Hematopoietic multipotent progenitor cell treated with erythropoietin and hydrocortisone succinate and interleukin-3 and kit ligand, for 17 days (in vitro differentiated cells): Measurements from ENCODE around the gene CDH13.

Source experiments
- DNase-seq: peaks from one replicate; pipeline ENCODE4 v3.0.0-alpha.2; 2015; ENCODE audit warnings: low spot score

CDH13 gene

DNA sequence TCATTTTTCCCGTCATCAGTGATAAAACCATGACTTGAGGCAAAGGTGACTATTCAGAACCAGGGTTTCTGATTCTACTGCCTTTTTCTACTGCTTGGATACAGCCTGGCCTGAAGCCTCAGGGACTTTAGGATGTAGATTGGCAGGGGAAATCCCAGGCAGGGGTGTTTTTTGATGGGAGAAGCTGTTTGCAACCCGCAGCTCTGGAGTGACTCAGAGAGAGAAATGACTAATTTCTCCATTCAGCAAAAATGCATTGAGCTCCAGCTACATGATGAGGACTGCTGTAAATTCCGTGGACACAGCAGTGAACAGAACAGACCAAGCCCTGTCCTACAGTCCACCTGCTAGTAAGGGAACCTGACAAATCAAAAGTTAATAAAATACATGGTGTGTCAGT lies 560.6 kb downstream of the CDH13 start:
- no peak for DNase-seq

DNA sequence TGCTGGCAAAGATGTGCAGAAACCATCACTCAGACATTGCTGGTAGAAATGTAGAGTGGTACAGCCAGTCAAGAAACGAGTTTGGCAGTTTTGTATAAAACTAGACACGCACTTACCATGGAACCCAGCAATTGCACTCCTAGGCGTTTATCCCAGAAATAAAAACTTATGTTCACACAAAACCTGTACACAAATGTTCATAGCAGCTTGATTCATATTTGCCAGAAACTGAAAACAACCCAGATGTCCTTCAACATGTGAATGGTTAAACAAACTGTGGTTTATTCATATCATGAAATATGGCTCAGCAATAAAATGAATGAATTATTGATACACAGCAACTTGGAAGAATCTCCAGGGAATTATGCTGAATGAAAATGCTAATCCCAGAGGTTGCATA lies 570.0 kb downstream of the CDH13 start:
- no peak for DNase-seq

DNA sequence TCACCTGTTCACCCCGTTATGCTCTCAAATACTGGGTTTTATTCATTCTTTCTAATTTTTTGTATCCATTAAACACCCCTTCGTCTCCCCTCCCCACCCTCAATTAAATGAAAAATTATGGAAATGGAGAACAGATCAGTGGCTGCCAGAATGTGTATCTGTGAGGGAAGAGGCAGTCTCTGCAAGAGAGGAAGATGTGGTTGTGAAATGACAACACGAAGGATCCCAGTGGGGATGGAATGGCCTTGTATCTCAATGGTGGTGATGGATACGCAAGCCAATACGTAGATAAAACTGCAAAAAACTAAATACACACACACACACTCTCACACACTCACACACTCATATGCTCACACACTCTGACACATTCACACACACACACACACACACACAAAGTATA lies 570.7 kb downstream of the CDH13 start:
- no peak for DNase-seq

DNA sequence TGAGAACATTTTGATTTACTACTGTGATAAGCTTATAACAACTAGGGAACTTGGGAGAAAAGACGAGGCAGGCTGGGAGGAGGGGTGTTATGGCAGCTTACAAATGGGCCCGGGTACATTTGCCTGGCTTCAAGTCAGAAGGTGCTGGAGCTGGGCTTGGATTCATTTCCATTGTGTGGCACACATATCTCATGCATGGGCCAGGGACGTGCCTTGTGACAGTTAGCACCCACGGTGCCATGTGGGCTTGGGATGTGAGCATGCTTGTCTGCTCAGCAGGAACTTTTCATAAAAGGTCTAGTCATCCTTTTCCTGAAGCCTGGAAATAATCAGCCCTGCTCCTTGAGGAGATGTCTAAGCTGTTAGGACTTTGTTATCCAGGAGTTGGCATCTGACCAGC lies 572.2 kb downstream of the CDH13 start:
- no peak for DNase-seq

DNA sequence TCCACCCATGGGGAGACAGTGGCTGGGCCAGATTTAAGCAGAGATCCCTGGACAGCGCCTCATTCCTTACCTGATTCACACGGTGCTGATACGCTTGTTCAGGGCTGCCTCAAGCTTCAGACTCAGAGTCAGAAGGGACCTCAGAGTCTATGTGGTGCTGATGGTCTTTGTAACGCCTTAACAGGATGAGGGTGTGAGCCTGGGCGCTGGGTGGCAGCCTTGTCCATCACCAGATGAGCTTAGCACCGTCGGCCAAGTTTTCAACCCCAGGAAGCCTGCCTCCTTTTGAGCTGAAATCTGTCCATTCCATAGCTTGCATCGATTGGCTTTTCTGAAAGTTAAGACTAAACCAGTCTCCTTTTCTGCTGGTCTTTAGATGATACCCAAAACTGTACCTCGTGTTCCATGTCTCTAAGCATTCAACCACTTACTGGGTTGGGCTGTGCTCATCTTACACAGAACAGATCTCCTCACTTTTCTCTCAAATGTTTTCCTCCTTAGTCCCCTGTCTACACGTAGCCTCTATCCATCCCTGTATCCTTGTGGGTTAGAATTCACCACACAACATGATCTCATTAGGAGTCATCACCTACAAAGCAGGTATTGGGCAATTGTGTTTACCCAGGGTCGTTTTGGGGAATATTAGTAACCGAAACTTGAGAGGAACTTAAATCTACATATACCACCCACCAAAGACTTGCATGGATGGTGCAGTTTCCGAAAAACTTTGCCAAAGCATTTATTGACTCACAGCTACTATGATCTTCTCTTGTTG lies 573.4 kb downstream of the CDH13 start:
- no peak for DNase-seq

DNA sequence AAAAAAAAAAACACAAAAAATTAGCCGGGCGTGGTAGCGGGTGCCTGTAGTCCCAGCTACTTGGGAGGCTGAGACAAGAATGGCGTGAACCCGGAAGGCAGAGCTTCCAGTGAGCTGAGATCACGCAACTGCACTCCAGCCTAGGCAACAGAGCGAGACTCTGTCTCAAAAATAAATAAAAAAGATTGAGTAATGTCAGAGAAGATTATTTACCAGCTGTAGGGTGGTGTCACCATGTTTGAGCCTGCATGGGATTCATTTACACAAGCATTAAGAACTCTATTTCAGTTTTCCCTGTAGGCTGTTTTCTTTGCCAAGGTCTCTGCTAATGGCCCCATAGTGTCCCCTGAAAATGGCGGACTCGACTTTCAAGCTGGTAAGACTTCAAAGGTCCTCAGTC lies 575.0 kb downstream of the CDH13 start:
- no peak for DNase-seq

DNA sequence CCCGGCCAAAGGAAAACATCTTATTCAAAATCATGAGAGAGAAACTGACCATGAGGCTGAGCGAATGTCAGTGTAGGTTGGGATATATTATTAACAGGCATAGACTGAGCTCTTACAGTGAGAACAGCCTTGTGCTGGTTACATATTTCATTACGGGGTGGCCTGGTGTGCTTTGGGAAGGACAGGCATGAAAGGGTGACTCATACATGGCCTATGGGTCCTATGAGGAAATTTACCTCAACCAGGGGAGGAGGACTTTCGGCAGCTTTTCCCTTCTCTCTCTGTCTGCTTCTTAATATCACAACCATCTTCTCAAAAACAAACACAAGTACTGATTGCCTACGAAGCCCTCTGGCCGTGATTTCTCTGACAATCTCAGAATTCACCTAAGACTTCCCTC lies 579.1 kb downstream of the CDH13 start:
- DNase-seq, result no peak

DNA sequence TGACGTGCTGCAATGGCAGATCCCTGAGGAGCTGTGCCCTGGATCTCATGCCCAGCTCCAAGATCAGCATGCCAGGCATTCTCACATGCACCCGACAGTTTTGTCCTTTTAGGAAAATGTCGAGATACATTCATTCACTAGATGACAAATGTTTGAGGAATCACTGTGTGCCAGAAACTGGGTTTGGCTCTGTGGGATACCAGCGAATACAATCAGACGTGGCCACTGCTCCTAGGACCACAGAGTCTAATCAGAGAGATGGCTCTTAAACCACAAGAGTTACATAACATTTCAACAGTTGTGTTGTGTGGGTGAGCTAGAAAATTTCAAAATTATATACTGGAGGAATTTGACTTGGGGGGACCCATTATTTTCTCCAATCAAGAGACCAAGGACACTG lies 579.7 kb downstream of the CDH13 start:
- DNase-seq, result no peak

DNA sequence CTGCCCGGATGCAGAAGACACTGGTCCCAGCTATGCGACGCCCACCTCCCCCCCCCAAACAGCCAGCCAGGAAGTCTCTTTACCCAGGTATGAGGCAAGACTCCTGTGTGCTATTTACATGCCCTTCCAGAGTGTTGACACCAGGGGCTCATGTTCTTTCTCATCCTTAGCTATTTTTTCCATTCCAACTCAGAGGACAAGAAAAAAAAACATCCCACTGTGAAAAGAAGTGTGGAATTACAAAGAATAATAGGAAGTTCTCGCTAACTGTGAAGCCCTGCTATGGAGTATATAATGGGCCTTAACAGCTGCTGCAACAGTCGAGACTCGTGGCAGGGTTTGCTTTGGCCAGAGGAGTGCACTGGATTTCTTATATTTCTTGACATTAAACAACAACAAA lies 584.9 kb downstream of the CDH13 start:
- DNase-seq, result no peak

DNA sequence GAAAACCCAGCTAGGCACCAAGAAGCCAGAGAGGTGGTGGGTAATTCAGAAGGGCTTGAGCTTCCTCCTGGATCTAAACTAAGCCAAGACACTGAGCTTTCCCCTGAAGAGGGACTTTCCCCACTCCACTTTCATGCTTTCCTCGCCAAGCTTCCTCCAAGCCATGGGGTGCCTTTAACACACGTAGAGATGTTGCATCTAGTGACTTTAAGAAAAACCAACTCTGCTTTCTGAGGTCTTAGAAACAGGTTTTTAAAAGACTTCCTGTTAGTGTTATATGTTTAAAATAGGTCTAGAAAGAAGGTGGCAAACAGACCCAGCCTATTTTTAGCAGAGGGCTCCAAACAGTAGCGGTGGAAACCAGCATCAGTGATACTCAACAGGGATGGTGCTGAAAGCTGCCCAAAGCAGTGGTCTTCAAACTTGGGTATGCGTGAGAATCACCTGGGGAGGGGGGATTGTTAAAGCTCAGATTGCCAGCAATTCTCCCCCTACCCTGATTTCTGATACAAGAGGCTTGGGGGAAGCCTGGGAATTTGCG lies 585.6 kb downstream of the CDH13 start:
- DNase-seq, result no peak

DNA sequence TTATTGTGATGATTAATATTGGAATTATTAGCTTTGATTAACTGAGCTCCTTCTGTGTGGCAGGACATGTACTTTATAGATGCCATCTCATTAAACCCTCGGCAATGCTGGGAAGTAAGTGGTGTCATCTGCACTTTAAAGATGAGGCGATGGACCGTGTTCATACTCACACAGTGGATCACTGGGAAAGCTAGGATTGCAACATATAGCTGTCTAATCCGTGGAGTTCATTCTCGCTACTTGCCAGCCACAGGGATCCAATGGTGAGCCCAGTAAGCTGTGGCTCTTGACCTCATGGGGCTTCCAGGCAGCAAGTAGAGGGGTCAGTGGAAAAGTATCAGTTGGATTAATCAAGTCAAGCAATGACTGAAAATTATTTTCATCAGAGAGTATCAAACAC lies 587.9 kb downstream of the CDH13 start:
- no peak for DNase-seq

DNA sequence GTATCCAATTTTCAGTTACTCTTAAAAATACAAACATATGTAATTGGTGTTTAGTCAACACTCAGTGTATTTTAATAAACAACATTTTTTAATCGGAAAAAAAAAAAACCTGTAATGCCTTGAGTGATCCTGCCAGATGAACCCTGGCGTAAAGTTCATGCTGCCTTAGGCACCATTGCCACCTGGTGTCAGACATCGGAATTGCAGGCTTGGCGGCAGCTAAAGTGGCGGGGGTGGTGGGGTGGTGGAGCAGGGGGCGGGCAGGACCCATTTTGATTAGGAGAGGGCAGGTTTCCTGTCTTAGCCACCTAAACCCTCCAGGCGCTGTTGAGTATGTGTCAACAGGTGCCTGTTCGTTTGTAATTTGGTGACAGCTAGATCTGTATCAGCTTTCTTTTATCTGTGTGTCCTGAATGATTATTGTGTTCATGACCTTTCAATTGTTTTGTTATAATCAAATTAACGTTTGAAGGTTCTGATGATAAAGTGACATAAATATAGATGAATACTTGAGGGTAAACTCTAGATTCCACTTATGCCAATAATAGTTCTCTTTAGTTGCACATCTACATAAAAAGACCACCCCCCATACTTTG lies 588.7 kb downstream of the CDH13 start:
- peak; percentile 6 for DNase-seq

DNA sequence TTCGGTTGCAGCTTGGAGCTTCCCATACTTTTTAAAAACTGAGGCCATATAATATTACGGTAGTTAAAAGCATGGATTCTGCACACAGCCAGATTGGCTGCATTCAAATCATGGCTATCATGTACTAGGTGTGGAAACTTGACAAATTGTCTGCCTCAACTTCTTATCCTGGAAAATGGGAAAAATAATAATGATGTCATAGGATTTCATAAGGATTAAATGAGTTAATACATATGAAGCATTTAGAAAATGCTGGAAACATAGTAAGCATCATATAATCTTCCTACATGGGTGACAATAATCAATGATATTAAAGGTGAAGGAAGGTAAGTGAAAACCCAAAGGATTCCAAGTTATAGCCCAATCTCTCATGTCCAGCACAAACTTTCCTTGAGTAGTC lies 592.5 kb downstream of the CDH13 start:
- DNase-seq, result no peak

DNA sequence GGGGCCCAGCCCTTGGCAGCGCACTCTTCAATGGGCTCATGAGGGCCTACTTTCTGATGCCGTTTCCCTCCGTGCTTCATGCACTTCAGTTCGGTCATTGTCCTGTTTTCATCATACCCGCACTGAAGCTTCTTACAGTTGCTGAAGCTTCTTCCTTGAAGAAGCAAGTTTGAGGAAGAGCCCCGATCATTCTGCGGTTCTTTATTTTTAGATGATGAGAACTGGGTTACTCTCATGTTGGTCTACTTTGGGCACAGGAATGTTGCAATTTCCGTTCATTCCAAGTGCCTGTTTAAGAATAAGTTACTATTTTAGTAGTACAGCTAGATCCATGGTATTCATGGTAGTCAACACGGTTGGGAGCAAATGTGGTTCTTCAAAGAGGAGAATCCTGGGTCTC lies 593.3 kb downstream of the CDH13 start:
- DNase-seq, result no peak

DNA sequence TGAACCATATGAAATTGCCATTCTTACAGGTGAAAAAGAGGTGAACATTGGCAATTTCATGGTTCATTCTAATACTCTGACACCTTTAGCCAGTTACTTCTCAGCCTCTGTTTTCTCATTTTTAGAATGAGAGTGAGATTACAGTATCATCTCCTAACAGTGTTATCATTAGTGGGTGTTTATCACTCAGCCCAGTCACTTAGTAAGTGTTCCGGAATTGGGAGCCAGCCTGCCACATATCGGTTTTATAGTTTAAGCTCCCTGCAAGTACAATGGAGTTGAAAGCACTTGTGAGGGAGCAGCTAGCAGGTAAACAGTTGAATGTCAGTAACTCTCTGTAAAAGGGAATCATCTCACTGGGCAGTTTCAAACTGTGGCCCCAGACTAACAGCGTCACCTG lies 597.9 kb downstream of the CDH13 start:
- no peak for DNase-seq

DNA sequence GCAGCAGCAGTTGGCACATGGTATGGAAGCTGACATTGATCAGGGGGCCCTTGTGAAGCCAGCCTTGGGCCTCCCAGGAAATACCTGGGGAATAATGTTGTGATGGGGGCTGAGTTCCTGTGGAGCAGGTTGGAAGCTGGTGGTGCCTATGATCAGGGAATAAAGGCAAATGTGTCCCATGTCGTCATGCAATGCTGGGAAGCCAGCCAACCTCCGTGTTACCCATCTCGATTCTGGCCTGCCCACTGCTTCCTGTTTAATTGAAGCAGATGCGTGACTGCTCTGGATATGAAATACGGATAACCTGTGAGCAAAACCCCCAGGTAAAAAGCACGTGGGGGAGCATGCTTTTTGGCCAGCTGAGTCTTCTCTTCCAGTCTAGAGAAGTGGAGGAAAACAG lies 600.6 kb downstream of the CDH13 start:
- DNase-seq, result no peak

DNA sequence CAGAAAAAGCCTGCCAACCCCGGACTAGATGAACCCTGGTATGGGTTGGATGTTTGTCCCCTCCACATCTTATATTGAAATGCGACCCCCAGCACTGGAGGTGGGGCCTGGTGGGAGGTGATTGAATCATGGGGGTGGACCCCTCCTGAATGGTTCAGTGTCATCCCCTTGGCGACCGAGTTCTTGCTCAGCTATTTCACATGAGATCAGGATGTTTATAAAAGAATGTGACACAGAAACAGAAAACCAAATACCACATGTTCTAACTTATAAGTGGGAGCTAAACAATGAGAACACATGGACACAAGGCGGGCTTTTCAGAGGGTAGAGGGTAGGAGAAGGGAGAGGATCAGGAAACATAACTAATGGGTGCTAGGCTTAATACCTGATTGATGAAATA lies 605.0 kb downstream of the CDH13 start:
- DNase-seq, result no peak

DNA sequence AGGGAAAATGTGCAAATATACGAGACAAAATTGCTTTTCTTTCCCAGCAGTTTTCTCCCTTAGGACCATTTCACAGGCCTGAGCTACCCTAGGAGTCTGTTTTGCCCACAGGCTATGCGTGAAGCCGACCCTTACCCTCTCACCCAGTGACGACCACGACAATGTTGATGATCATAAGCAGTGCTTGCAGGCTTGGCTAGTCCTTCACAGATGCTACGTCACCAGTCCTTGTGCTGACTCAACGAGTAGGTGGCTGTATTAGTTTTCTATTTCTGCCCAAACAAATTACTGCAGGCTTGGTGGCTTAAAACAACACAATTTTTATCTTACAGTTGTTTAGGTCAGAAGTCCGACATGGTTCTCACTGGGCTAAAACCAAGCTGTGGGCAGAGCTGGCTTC lies 606.4 kb downstream of the CDH13 start:
- DNase-seq, result no peak

DNA sequence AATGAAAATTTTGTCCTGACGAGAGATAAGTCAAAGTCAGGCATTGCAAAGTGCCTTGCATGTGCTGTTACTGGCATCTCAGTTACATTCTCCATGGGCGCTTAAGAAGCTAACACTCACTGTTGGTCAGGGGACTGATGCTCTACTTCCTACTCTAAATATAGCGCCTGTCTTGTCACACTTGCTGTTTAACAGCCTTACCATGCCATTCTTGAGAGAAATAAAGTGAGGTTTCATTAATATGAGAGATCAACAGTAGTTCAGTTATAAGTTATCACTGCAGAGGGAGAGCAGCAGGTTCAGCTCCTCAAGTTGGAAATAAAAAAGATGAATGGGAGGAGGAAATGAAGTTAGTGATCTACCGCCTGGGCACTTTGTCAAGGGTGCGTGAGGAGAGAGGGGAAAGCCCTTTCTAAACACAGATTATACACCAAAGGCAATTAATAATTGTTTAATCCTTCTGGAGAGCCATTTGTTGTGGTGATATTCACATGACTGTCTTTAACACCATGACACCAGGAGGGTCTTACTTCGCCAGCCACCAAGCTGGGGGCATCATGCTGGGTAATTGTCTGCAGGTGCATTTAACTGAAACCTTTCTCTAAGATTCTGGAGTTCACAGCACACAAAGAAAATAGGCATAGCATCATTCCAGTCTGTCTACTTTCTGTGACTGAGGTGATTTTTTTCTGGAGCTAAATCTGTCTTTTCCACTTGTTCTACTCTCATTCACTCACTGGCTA lies 612.4 kb downstream of the CDH13 start:
- no peak for DNase-seq

DNA sequence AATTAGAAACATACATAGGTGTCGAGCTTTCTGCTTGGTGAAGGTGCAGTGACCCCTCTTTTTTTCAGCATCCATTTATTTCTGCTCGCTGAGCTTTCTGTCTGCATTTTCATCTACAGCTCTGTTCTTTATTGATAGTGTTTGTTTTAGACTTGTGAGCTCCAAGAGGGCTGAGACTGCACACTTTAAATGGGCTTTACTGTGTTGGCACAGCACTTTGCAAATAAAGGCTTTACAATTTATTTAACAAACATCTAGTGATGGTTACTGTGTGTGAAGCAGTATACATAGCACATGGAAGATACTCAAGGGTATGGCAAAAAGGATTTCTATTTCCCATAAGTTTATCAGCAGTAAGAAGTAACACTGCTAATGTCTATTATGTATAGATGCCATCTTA lies 617.3 kb downstream of the CDH13 start:
- DNase-seq, result no peak

DNA sequence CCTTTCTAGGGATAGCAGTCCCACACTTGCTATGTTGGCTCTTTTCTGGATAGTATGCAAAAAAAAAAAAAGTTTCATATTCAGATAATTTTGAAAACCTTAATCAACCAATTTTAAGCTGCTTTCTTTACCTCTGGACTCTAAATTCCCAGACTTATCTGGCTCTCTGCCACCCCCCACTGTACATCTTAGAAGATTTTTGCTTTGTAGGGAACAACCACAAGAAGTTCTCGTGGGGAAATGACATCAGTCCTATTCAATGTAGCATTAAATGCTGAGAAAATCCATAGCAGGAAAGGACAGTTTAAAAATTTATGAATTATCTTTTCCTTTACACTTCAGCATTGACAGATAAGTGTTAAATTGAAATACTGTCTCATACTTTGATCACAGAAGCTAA lies 618.3 kb downstream of the CDH13 start:
- DNase-seq, result no peak

DNA sequence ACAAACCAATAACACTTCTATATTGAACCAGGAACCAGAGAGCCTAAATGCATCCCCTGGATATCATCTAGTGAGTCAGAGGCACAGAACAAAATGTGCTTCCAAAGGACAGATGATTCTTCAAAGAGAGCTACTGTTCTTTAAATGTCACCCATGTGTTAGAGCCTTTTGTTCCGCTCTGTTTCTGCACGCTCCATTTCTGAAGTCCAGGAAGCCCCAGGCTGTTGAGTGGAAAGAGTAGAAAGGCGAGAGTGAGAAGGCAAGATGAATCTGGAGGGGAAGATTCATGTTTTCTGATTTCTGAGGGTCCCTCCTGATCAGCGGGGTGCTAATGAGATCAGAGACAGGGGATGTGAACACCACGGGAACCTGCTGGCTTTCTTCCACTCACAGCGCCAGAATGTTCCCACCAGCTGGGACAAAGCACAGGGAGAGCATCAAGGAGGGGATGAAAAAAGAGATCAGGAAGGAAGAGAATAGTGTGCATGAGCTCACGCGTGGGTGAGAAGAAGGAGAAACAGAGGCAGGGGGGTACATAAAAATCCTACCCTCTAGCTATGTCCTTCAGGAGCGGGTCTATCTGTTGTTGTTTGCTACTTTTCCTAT lies 621.1 kb downstream of the CDH13 start:
- no peak for DNase-seq
